DMS79 treated with DMSO at 0.1 percent for 48 hours (cell line): ENCODE results near the gene ZNF618.

ENCODE experiments used
- DNase-seq: peaks from one replicate; lab custom pipeline; 2025; lab: John Stamatoyannopoulos, UW

The ZNF618 gene

GRCh38 chr9:113957351-113957750 is 81.2 kb downstream of the ZNF618 start:
- DNase-seq = no peak

GRCh38 chr9:113957821-113958341 is 81.8 kb downstream of the ZNF618 start:
- DNase-seq = no peak

- DNase-seq = no peak
Observed at GRCh38 chr9:113958556-113958955, 82.4 kb downstream of the ZNF618 start.

- no peak for DNase-seq
Observed at GRCh38 chr9:113960768-113961167, 84.7 kb downstream of the ZNF618 start.

- DNase-seq = no peak
Observed at GRCh38 chr9:113962396-113962795, 86.3 kb downstream of the ZNF618 start.

- DNase-seq = no peak
Observed at GRCh38 chr9:113963017-113963620, 87.0 kb downstream of the ZNF618 start.

- no peak for DNase-seq
Observed at GRCh38 chr9:113963696-113964494, 87.8 kb downstream of the ZNF618 start.

- DNase-seq = no peak
Observed at GRCh38 chr9:113964495-113965170, 88.5 kb downstream of the ZNF618 start.

- no peak for DNase-seq
Observed at GRCh38 chr9:113966394-113966793, 90.3 kb downstream of the ZNF618 start.

GRCh38 chr9:113967380-113967779 is 91.3 kb downstream of the ZNF618 start:
- DNase-seq = no peak

GRCh38 chr9:113969343-113969742 is 93.2 kb downstream of the ZNF618 start:
- DNase-seq = no peak

GRCh38 chr9:113973226-113973625 is 97.1 kb downstream of the ZNF618 start:
- DNase-seq = no peak

GRCh38 chr9:113973963-113974413 is 97.9 kb downstream of the ZNF618 start:
- peak; percentile 34 for DNase-seq

GRCh38 chr9:113976915-113977314 is 100.8 kb downstream of the ZNF618 start:
- DNase-seq = no peak

GRCh38 chr9:113978725-113979342 is 102.7 kb downstream of the ZNF618 start:
- no peak for DNase-seq

GRCh38 chr9:113979343-113980127 is 103.4 kb downstream of the ZNF618 start:
- DNase-seq = no peak

- no peak for DNase-seq
Observed at GRCh38 chr9:113984639-113985380, 108.7 kb downstream of the ZNF618 start.

GRCh38 chr9:113985968-113986585 is 110.0 kb downstream of the ZNF618 start:
- no peak for DNase-seq

GRCh38 chr9:113986931-113987330 is 110.8 kb downstream of the ZNF618 start:
- DNase-seq = no peak

GRCh38 chr9:113987526-113987925 is 111.4 kb downstream of the ZNF618 start:
- no peak for DNase-seq
